GM19468 (cell line): ENCODE data around the gene UPF1.
A peak's percentile ranks its signal among the peaks of the same experiment; 100 is the strongest.

ENCODE experiments used
- ATAC-seq: cut with Tn5 transposase; IDR thresholded peaks from one replicate; pipeline ENCODE4 v1.9.1; 2021; ENCODE audit warnings: mild to moderate bottlenecking, moderate library complexity, moderate number of reproducible peaks; ENCODE audit not compliant: unreplicated experiment; ENCODE audit errors: extremely low read depth

The UPF1 gene

GRCh38 chr19:18831524-18832305, at the start of gene UPF1:
UPF1 (plus strand) TSS chr19:18831959; CDS start chr19:18832210, 251 bp downstream.
- peak; percentile 70 for ATAC-seq

- no peak for ATAC-seq
Measured at GRCh38 chr19:18782559-18783225, 49.1 kb upstream of the UPF1 start.

- no peak for ATAC-seq
Measured at GRCh38 chr19:18783958-18784785, 47.6 kb upstream of the UPF1 start.

GRCh38 chr19:18784786-18785120, 47.0 kb upstream of the UPF1 start:
- ATAC-seq, result no peak

- ATAC-seq, result no peak
Measured at GRCh38 chr19:18785179-18786124, 46.3 kb upstream of the UPF1 start.

GRCh38 chr19:18788529-18789421, 43.0 kb upstream of the UPF1 start:
- ATAC-seq, result no peak

GRCh38 chr19:18789422-18789869, 42.3 kb upstream of the UPF1 start:
- no peak for ATAC-seq

- no peak for ATAC-seq
Measured at GRCh38 chr19:18789883-18790565, 41.7 kb upstream of the UPF1 start.

- no peak for ATAC-seq
Measured at GRCh38 chr19:18790566-18791314, 41.0 kb upstream of the UPF1 start, which contains the start of gene COMP. COMP (minus strand) TSS chr19:18791305; CDS start chr19:18791269, 36 bp downstream.

- no peak for ATAC-seq
Measured at GRCh38 chr19:18791315-18791678, 40.5 kb upstream of the UPF1 start.

- no peak for ATAC-seq
Measured at GRCh38 chr19:18792661-18793060, 39.1 kb upstream of the UPF1 start.

GRCh38 chr19:18793144-18794028, 38.4 kb upstream of the UPF1 start:
- no peak for ATAC-seq

GRCh38 chr19:18794029-18794313, 37.8 kb upstream of the UPF1 start:
- ATAC-seq, result no peak

GRCh38 chr19:18794692-18795091, 37.1 kb upstream of the UPF1 start:
- no peak for ATAC-seq

GRCh38 chr19:18795540-18795939, 36.2 kb upstream of the UPF1 start:
- no peak for ATAC-seq

GRCh38 chr19:18796239-18796638, 35.5 kb upstream of the UPF1 start:
- no peak for ATAC-seq
